ENCODE measurements around the gene QPCT.

The QPCT gene

GRCh38 chr2:37343537-37344434 is 644 bp upstream of the QPCT start:
- Histone ChIP-seq H2BK12ac (ENCODE audit: low read length) (peak overlapping the region; percentile 53), H4K91ac (ENCODE audit: low read depth, low read length) (peak overlapping the region; percentile 83), H3K9me3 (ENCODE audit: insufficient read depth, low read depth, low read length) (no peaks in the 10 kb centered on the region), H3K79me2 (ENCODE audit: control insufficient read depth, insufficient read depth, low read length, poor library complexity) (peaks cover 5% of the 10 kb centered on the region), H3K36me3 (ENCODE audit: control insufficient read depth in 1 of 2, insufficient read depth in 2 of 2, low read length in 2 of 2) (no peaks in the 10 kb centered on the region), H3K27ac (ENCODE audit: low read depth, low read length) (peak overlapping the region; percentile 80), H3K18ac (ENCODE audit: low read length) (peak overlapping the region; percentile 31), H2BK5ac (ENCODE audit: low read depth, low read length, poor library complexity) (peak overlapping the region; percentile 76), H3K4ac (ENCODE audit: low read depth, low read length) (no peak overlapping the region), H2AK5ac (ENCODE audit: low read length) (no peak overlapping the region), H3K14ac (ENCODE audit: low read length) (peak overlapping the region; percentile 56), H3K4me1 (ENCODE audit: control insufficient read depth in 1 of 2, insufficient read depth in 2 of 2, low read length in 2 of 2) (peaks cover 6 to 14% of the 10 kb centered on the region in 2 experiments), H3K4me2 (ENCODE audit: low read length) (peak overlapping the region; percentile 96), H3K4me3 (ENCODE audit: low read depth, low read length) (no peak overlapping the region), H3K23ac (ENCODE audit: low read length) (no peak overlapping the region), H2AFZ (ENCODE audit: insufficient read depth, low read length, poor library complexity) (peak overlapping the region; percentile 61), H2BK120ac (ENCODE audit: insufficient read depth, low read length, poor library complexity) (peak overlapping the region; percentile 95), H4K8ac (ENCODE audit: low read depth, low read length) (peak overlapping the region; percentile 49), H3K79me1 (ENCODE audit: low read length) (peaks cover 11% of the 10 kb centered on the region), H3K9ac (ENCODE audit: low read length) (no peak overlapping the region), H4K12ac (ENCODE audit: low read depth, low read length) (peak overlapping the region; percentile 58), H3K27me3 (ENCODE audit: insufficient read depth, low read length) (no peaks in the 10 kb centered on the region)
- WGBS (ENCODE audit: extremely low coverage, insufficient coverage, insufficient read length): no CpG with 5 or more reads among the region's 7 CpGs
- no peak for DNase-seq

DNA sequence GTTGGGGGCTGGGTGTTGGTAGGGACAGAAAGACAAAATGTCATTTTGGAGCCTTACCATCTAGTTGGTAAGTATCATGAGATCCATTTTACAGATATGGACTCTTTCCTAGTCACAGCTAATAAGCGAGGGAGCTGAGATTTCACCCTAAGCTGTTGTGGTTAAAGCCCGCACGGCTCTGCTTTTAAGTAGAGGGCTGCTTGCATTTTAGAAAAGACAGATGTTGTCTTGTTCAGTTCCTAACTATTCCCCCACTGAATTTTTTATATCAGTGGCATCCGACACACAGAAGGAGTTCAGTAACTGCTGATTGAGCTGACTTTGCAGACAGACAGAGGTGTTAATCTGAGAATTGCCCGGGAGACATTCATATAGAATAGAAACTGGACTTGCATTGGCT is 3.7 kb downstream of the QPCT start:
- H3K14ac ChIP-seq (ENCODE audit: low read length): no peak overlapping the region
- DNase-seq: no peak
- peaks cover 6 to 11% of the 10 kb centered on the region in 2 experiments for H3K4me1 ChIP-seq (ENCODE audit: control insufficient read depth in 1 of 2, insufficient read depth in 2 of 2, low read length in 2 of 2)
- no peak overlapping the region for H4K12ac ChIP-seq (ENCODE audit: low read depth, low read length)
- no peak overlapping the region for H4K91ac ChIP-seq (ENCODE audit: low read depth, low read length)
- peak overlapping the region; percentile 68 for H2BK12ac ChIP-seq (ENCODE audit: low read length)
- no peak overlapping the region for H4K8ac ChIP-seq (ENCODE audit: low read depth, low read length)
- H3K79me1 ChIP-seq (ENCODE audit: low read length): peaks cover 11% of the 10 kb centered on the region
- H3K36me3 ChIP-seq (ENCODE audit: control insufficient read depth in 1 of 2, insufficient read depth in 2 of 2, low read length in 2 of 2): no peaks in the 10 kb centered on the region
- no peak overlapping the region for H2BK5ac ChIP-seq (ENCODE audit: low read depth, low read length, poor library complexity)
- no peaks in the 10 kb centered on the region for H3K9me3 ChIP-seq (ENCODE audit: insufficient read depth, low read depth, low read length)
- WGBS (ENCODE audit: extremely low coverage, insufficient coverage, insufficient read length): no CpG with 5 or more reads among the region's 5 CpGs
- no peaks in the 10 kb centered on the region for H3K27me3 ChIP-seq (ENCODE audit: insufficient read depth, low read length)
- no peak overlapping the region for H2BK120ac ChIP-seq (ENCODE audit: insufficient read depth, low read length, poor library complexity)
- no peak overlapping the region for H3K23ac ChIP-seq (ENCODE audit: low read length)
- no peak overlapping the region for H3K4ac ChIP-seq (ENCODE audit: low read depth, low read length)
- H3K4me2 ChIP-seq (ENCODE audit: low read length): no peak overlapping the region
- no peak overlapping the region for H3K18ac ChIP-seq (ENCODE audit: low read length)
- H3K4me3 ChIP-seq (ENCODE audit: low read depth, low read length): no peak overlapping the region
- H3K79me2 ChIP-seq (ENCODE audit: control insufficient read depth, insufficient read depth, low read length, poor library complexity): peaks cover 5% of the 10 kb centered on the region
- no peak overlapping the region for H2AFZ ChIP-seq (ENCODE audit: insufficient read depth, low read length, poor library complexity)
- H3K27ac ChIP-seq (ENCODE audit: low read depth, low read length): no peak overlapping the region
- H3K9ac ChIP-seq (ENCODE audit: low read length): no peak overlapping the region
- H2AK5ac ChIP-seq (ENCODE audit: low read length): no peak overlapping the region

GRCh38 chr2:37349231-37349860 is 4.9 kb downstream of the QPCT start:
- Histone ChIP-seq H3K14ac (ENCODE audit: low read length) (no peak overlapping the region), H3K23ac (ENCODE audit: low read length) (no peak overlapping the region), H4K12ac (ENCODE audit: low read depth, low read length) (no peak overlapping the region), H3K18ac (ENCODE audit: low read length) (no peak overlapping the region), H3K9me3 (ENCODE audit: insufficient read depth, low read depth, low read length) (no peaks in the 10 kb centered on the region), H2BK120ac (ENCODE audit: insufficient read depth, low read length, poor library complexity) (no peak overlapping the region), H3K4me3 (ENCODE audit: low read depth, low read length) (no peak overlapping the region), H4K8ac (ENCODE audit: low read depth, low read length) (no peak overlapping the region), H2AFZ (ENCODE audit: insufficient read depth, low read length, poor library complexity) (no peak overlapping the region), H3K4me1 (ENCODE audit: control insufficient read depth in 1 of 2, insufficient read depth in 2 of 2, low read length in 2 of 2) (peaks cover 1 to 11% of the 10 kb centered on the region in 2 experiments), H3K79me1 (ENCODE audit: low read length) (peaks cover 8% of the 10 kb centered on the region), H2BK5ac (ENCODE audit: low read depth, low read length, poor library complexity) (no peak overlapping the region), H3K4me2 (ENCODE audit: low read length) (no peak overlapping the region), H2BK12ac (ENCODE audit: low read length) (no peak overlapping the region), H3K36me3 (ENCODE audit: control insufficient read depth in 1 of 2, insufficient read depth in 2 of 2, low read length in 2 of 2) (no peaks in the 10 kb centered on the region), H3K79me2 (ENCODE audit: control insufficient read depth, insufficient read depth, low read length, poor library complexity) (peaks cover 5% of the 10 kb centered on the region), H3K4ac (ENCODE audit: low read depth, low read length) (no peak overlapping the region), H3K27me3 (ENCODE audit: insufficient read depth, low read length) (no peaks in the 10 kb centered on the region), H3K27ac (ENCODE audit: low read depth, low read length) (no peak overlapping the region), H3K9ac (ENCODE audit: low read length) (no peak overlapping the region), H4K91ac (ENCODE audit: low read depth, low read length) (no peak overlapping the region), H2AK5ac (ENCODE audit: low read length) (no peak overlapping the region)
- no CpG with 5 or more reads among the region's 3 CpGs for WGBS (ENCODE audit: extremely low coverage, insufficient coverage, insufficient read length)
- DNase-seq: peak in 1 of 2 donors; percentile 58

DNA sequence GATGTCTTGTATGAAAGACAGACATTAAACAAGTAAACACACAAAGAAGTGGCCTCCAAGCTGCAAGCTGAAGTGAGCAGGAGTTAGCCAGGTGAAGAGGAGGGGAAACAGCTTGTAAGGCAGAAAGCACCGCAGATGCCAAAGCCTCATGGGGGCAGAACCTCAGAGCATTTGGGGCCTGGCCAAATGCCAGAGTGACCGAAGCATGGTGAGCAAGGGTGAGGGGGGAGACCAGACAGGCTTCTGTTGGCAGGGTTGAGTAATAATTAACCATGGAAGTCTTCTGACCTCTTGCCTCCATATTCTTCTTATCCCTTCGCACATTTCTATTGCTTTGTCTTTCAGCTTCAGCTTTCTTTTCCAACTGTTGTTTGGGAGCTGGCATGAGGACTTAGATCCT is 5.6 kb downstream of the QPCT start:
- H4K8ac ChIP-seq (ENCODE audit: low read depth, low read length): no peak overlapping the region
- H3K14ac ChIP-seq (ENCODE audit: low read length): no peak overlapping the region
- WGBS (ENCODE audit: extremely low coverage, insufficient coverage, insufficient read length): no CpG with 5 or more reads among the region's 3 CpGs

More for the DNA sequence above, 5.6 kb downstream of the QPCT start:
- Histone ChIP-seq H3K79me2 (ENCODE audit: control insufficient read depth, insufficient read depth, low read length, poor library complexity) (no peaks in the 10 kb centered on the region), H3K9me3 (ENCODE audit: insufficient read depth, low read depth, low read length) (no peaks in the 10 kb centered on the region), H3K4me2 (ENCODE audit: low read length) (no peak overlapping the region), H2BK120ac (ENCODE audit: insufficient read depth, low read length, poor library complexity) (no peak overlapping the region), H3K18ac (ENCODE audit: low read length) (no peak overlapping the region), H2AFZ (ENCODE audit: insufficient read depth, low read length, poor library complexity) (no peak overlapping the region), H3K9ac (ENCODE audit: low read length) (no peak overlapping the region), H3K79me1 (ENCODE audit: low read length) (peaks cover 1% of the 10 kb centered on the region), H3K23ac (ENCODE audit: low read length) (no peak overlapping the region), H4K91ac (ENCODE audit: low read depth, low read length) (no peak overlapping the region), H3K4me1 (ENCODE audit: control insufficient read depth in 1 of 2, insufficient read depth in 2 of 2, low read length in 2 of 2) (peaks cover 0 to 10% of the 10 kb centered on the region in 2 experiments), H2BK12ac (ENCODE audit: low read length) (no peak overlapping the region), H3K36me3 (ENCODE audit: control insufficient read depth in 1 of 2, insufficient read depth in 2 of 2, low read length in 2 of 2) (no peaks in the 10 kb centered on the region), H4K12ac (ENCODE audit: low read depth, low read length) (no peak overlapping the region), H2BK5ac (ENCODE audit: low read depth, low read length, poor library complexity) (no peak overlapping the region), H2AK5ac (ENCODE audit: low read length) (no peak overlapping the region), H3K4me3 (ENCODE audit: low read depth, low read length) (no peak overlapping the region), H3K27ac (ENCODE audit: low read depth, low read length) (no peak overlapping the region), H3K27me3 (ENCODE audit: insufficient read depth, low read length) (no peaks in the 10 kb centered on the region), H3K4ac (ENCODE audit: low read depth, low read length) (no peak overlapping the region)
- DNase-seq: no peak

All from trophoblast cell (in vitro differentiated cells and primary cell).